IPS-20b (cell line): ENCODE data around the gene CLASRP.

Source experiments
- H3K27ac ChIP-seq: one replicate; pipeline ENCODE4 v1.5.1; 2013; ENCODE audit warnings: low read length
- H3K27me3 ChIP-seq: 2 replicates; pipeline ENCODE4 v1.6.1; 2013; ENCODE audit warnings: mild to moderate bottlenecking, low read length, inconsistent platforms; ENCODE audit not compliant: insufficient read depth
- H3K36me3 ChIP-seq: 2 replicates; pipeline ENCODE4 v1.6.1; 2013; ENCODE audit warnings: low read depth, mild to moderate bottlenecking, inconsistent platforms, low read length, moderate library complexity; ENCODE audit not compliant: insufficient read depth
- H3K4me1 ChIP-seq: 2 replicates; pipeline ENCODE4 v1.6.1; 2013; ENCODE audit warnings: mild to moderate bottlenecking, control low read depth, inconsistent platforms, low read length, moderate library complexity; ENCODE audit not compliant: insufficient read depth
- H3K4me3 ChIP-seq: 2 replicates; pipeline ENCODE4 v1.5.1; 2013; ENCODE audit warnings: mild to moderate bottlenecking, low read length, inconsistent platforms
- H3K9ac ChIP-seq: 2 replicates; pipeline ENCODE4 v1.6.1; 2013; ENCODE audit warnings: low read depth, mild to moderate bottlenecking, inconsistent platforms, low read length, moderate library complexity
- H3K9me3 ChIP-seq: 2 replicates; pipeline ENCODE4 v1.6.1; 2013; ENCODE audit warnings: mild to moderate bottlenecking, low read depth, low read length, inconsistent platforms; ENCODE audit not compliant: insufficient read depth

CLASRP gene

GRCh38 chr19:45079063-45079910 lies 40.4 kb downstream of the CLASRP start, which contains the start of gene GEMIN7:
GEMIN7 (plus strand) TSS chr19:45079260; CDS start chr19:45090115, 10,855 bp downstream.
- Histone ChIP-seq H3K27me3 (peaks cover 5% of the 10 kb centered on the region; the same call in 1 of the 2 replicates), H3K4me1 (peaks cover 27% of the 10 kb centered on the region), H3K9me3 (no peaks in the 10 kb centered on the region), H3K27ac (peak within 1 kb of the TSS; percentile 34), H3K36me3 (peaks cover 14% of the 10 kb centered on the region), H3K4me3 (peak within 1 kb of the TSS; percentile 72), H3K9ac (peak within 1 kb of the TSS; percentile 85)

DNA sequence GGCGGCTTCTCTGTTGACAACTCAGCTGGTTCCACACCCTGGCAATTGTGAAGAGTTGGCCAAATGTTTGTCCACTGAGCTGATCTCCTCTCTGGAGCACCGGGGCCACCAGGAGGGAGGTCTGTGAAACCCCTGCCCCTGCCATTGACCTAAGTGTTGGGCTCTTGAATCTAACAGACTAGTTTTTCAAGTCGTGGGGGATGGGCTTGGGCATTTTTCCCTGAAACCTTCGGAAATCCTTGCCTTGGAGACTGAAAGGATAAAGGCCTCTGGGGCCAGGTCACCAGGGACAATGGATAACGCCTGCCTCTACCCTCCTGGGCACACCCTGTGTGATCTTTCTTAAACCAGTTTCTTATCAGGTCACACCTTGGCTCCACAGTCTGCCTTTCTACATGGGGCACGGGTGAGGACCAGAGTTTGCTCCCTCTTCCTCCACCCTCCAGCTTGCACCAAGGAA lies 41.1 kb downstream of the CLASRP start:
- Histone ChIP-seq H3K4me3 (peak overlapping the region; percentile 72), H3K27me3 (peaks cover 5% of the 10 kb centered on the region; the same call in 1 of the 2 replicates), H3K4me1 (peaks cover 22% of the 10 kb centered on the region; the same call in 1 of the 2 replicates), H3K9me3 (no peaks in the 10 kb centered on the region), H3K36me3 (peaks cover 14% of the 10 kb centered on the region), H3K9ac (peak overlapping the region; percentile 85), H3K27ac (peak overlapping the region; percentile 7)

DNA sequence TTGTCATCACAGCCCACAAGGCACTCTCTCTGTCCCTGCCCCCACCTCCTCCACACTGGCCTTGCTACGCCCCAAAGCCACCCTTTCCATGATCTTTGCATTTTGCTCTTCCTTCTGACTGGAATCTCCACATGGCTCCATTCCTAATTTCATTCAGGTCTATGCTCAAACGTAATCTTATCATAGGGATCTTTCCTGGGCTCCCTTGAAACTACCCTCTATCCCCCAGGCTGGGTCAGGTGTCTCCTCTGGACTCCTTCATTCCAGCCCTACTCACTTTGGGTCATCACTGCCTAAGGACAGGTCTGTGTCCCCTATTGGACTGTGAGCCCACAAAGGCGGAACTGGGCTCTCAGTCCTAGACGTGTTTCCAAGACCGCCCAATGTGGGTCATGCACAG lies 43.3 kb downstream of the CLASRP start:
- Histone ChIP-seq H3K4me3 (no peak overlapping the region), H3K27ac (no peak overlapping the region), H3K27me3 (no peaks in the 10 kb centered on the region), H3K9ac (no peak overlapping the region), H3K9me3 (no peaks in the 10 kb centered on the region), H3K4me1 (peaks cover 14% of the 10 kb centered on the region; the same call in 1 of the 2 replicates), H3K36me3 (peaks cover 18% of the 10 kb centered on the region)

- Histone ChIP-seq H3K9ac (no peak overlapping the region), H3K4me1 (no peaks in the 10 kb centered on the region), H3K9me3 (no peaks in the 10 kb centered on the region), H3K27ac (no peak overlapping the region), H3K27me3 (no peaks in the 10 kb centered on the region), H3K4me3 (no peak overlapping the region), H3K36me3 (peaks cover 30% of the 10 kb centered on the region)
These were observed 47.6 kb downstream of the CLASRP start for GRCh38 chr19:45086480-45086879.

DNA sequence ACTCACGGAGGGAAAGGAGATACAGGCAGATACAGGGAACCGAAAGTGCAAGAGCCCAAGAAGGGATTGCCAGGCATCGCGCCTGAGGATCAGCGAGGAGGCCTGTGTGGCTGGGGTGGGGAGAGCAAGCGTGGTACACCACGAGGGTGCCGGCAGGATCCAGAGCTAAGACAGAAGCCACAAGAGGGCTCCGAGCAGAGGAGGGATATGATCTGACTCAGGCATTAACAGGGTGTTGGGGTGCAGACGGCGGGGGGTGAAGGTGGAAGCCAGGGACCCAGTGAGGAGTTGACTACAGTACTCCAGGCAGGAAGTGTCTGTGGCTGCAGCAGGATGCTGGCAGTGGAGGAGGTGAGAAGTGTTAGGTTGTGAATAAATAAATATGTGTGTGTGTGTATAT lies 48.7 kb downstream of the CLASRP start:
- Histone ChIP-seq H3K27ac (no peak overlapping the region), H3K36me3 (peaks cover 21% of the 10 kb centered on the region), H3K27me3 (no peaks in the 10 kb centered on the region), H3K4me1 (no peaks in the 10 kb centered on the region), H3K9me3 (no peaks in the 10 kb centered on the region), H3K9ac (no peak overlapping the region), H3K4me3 (no peak overlapping the region)

- H3K27ac ChIP-seq: no peak overlapping the region
- peaks cover 6% of the 10 kb centered on the region; the same call in 1 of the 2 replicates for H3K4me1 ChIP-seq
These were observed 51.2 kb downstream of the CLASRP start for GRCh38 chr19:45090034-45090433.

GRCh38 chr19:45090606-45091005 lies 51.8 kb downstream of the CLASRP start:
- Histone ChIP-seq H3K9ac (0 out of 2 replicates have a peak overlapping the region, but pooled peaks have one; percentile 69), H3K27ac (no peak overlapping the region), H3K4me1 (peaks cover 6% of the 10 kb centered on the region; the same call in 1 of the 2 replicates), H3K36me3 (peaks cover 15% of the 10 kb centered on the region), H3K9me3 (no peaks in the 10 kb centered on the region), H3K27me3 (no peaks in the 10 kb centered on the region), H3K4me3 (peak overlapping the region; percentile 60; the same call in 1 of the 2 replicates)

More at GRCh38 chr19:45090034-45090433, 51.2 kb downstream of the CLASRP start:
- Histone ChIP-seq H3K4me3 (no peak overlapping the region), H3K36me3 (peaks cover 16% of the 10 kb centered on the region), H3K27me3 (no peaks in the 10 kb centered on the region), H3K9ac (no peak overlapping the region), H3K9me3 (no peaks in the 10 kb centered on the region)

- H3K4me1 ChIP-seq: peaks cover 6% of the 10 kb centered on the region; the same call in 1 of the 2 replicates
- H3K27ac ChIP-seq: peak overlapping the region; percentile 69
- peak overlapping the region; percentile 90 for H3K4me3 ChIP-seq
- peaks cover 20% of the 10 kb centered on the region for H3K36me3 ChIP-seq
- no peaks in the 10 kb centered on the region for H3K27me3 ChIP-seq
- H3K9ac ChIP-seq: peak overlapping the region; percentile 99
- H3K9me3 ChIP-seq: no peaks in the 10 kb centered on the region
These were observed 52.4 kb downstream of the CLASRP start for GRCh38 chr19:45091031-45091923.

DNA sequence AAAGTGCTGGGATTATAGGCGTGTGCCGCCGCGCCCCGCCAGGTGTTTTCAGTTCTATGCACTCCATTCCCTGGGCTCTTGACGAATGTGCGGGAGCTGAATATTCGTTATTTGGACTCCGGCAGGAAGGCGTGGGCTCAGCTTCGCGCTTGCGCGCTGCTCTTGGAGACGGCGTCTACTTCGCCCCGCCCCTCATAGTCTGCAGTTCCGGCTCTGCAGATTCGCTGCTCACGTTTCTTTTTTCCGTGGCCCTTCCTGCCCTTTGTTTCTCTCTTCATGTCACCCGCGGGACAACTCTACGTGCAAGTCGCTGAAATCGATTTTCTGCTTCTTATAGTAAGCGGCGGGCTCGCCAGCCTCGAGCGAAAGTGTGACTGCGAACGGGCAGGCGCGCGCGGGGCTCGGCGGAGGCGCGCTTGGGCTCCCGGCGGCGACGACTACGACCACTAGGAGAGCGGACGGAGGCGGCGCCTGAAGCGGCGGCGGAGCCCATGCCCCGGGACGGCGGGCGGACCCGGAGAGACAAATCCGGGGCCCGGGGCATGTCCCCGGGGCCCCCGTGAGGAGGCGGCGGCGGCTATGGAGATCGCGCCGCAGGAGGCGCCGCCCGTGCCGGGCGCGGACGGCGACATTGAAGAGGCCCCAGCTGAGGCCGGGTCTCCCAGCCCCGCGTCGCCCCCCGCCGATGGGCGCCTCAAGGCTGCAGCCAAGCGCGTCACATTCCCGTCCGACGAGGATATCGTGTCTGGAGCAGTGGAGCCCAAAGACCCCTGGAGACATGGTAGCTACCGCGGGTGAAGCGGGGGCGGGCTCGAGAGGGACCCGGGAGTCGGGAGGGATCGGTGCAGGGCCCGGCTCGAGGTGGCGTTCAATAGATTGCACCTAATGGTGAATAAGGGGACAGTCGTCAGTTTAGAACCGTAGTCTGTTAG lies 54.2 kb downstream of the CLASRP start, which contains the start of gene PPP1R37:
Gene PPP1R37 (plus strand): TSS at position 433 of the 932 bp plus-strand sequence. CDS start 147 bp downstream, at position 580.
- H3K9ac ChIP-seq: peak within 1 kb of the TSS; percentile 99
- H3K27ac ChIP-seq: peak within 1 kb of the TSS; percentile 97
- H3K27me3 ChIP-seq: no peaks in the 10 kb centered on the region
- H3K36me3 ChIP-seq: peaks cover 20% of the 10 kb centered on the region
- peak within 1 kb of the TSS; percentile 90 for H3K4me3 ChIP-seq
- no peaks in the 10 kb centered on the region for H3K9me3 ChIP-seq
- peaks cover 14% of the 10 kb centered on the region for H3K4me1 ChIP-seq

DNA sequence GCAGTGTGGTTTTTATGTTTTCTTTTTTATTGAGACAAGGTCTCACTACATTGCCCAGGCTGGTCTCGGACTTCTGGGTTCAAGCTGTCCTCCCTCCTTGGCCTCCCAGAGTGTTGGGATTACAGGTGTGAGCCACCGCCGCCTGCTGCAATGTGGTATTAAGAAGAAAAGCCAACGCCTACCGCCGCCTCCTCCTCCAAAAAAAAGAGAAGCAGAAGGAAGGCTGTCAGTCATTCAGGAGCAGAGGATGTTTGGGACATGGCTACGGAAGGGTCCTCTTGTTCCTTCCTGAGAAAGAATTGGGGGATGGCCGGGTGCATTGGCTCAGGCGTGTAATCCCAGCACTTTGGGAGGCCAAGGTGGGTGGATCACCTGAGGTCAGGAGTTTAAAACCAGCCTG lies 55.3 kb downstream of the CLASRP start:
- Histone ChIP-seq H3K4me3 (peak overlapping the region; percentile 90), H3K9ac (peak overlapping the region; percentile 99; the same call in 1 of the 2 replicates), H3K27me3 (no peaks in the 10 kb centered on the region), H3K36me3 (peaks cover 20% of the 10 kb centered on the region), H3K9me3 (no peaks in the 10 kb centered on the region), H3K27ac (no peak overlapping the region), H3K4me1 (peaks cover 21% of the 10 kb centered on the region)
